Upper lobe of left lung (tissue), 4 donors: ENCODE measurements around the gene PDK1.

ENCODE experiments used
- EP300 ChIP-seq, 4 donors: sonication (generic); formaldehyde crosslinking; IDR thresholded peaks; one replicate each; pipeline ENCODE4 v1.5.1; 2017; ENCODE audit warnings: antibody characterized with exemption in 4 of 4, control low read depth in 2 of 4
- POLR2A ChIP-seq, 4 donors: fragments of 450-650 bp; IDR thresholded peaks; one replicate each; pipeline ENCODE4 v1.5.1; 2016 to 2017; ENCODE audit warnings: antibody characterized with exemption in 4 of 4, mild to moderate bottlenecking in 2 of 4
- POLR2AphosphoS5 ChIP-seq, 2 donors: sonication (generic); formaldehyde crosslinking; IDR thresholded peaks; one replicate each; pipeline ENCODE4 v1.5.1; 2017; ENCODE audit warnings: antibody characterized with exemption in 2 of 2
- TF ChIP-seq, protein P1 (sequence below), 6 experiments: fragments of 450-650 bp in 4 of 6; fragments of 200-600 bp in 2 of 6; sonication (generic) in 2 of 6; IDR thresholded peaks; one replicate each; pipeline ENCODE4 v1.5.1; 2016 to 2019; ENCODE audit warnings: antibody characterized with exemption in 6 of 6

- TF ChIP-seq, protein P1, sequence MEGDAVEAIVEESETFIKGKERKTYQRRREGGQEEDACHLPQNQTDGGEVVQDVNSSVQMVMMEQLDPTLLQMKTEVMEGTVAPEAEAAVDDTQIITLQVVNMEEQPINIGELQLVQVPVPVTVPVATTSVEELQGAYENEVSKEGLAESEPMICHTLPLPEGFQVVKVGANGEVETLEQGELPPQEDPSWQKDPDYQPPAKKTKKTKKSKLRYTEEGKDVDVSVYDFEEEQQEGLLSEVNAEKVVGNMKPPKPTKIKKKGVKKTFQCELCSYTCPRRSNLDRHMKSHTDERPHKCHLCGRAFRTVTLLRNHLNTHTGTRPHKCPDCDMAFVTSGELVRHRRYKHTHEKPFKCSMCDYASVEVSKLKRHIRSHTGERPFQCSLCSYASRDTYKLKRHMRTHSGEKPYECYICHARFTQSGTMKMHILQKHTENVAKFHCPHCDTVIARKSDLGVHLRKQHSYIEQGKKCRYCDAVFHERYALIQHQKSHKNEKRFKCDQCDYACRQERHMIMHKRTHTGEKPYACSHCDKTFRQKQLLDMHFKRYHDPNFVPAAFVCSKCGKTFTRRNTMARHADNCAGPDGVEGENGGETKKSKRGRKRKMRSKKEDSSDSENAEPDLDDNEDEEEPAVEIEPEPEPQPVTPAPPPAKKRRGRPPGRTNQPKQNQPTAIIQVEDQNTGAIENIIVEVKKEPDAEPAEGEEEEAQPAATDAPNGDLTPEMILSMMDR (IDR thresholded peaks at IDR 0.05), result no peak
- TF ChIP-seq POLR2A (IDR thresholded peaks at IDR 0.05) (no peak), EP300 (IDR thresholded peaks at IDR 0.05) (no peak), POLR2AphosphoS5 (IDR thresholded peaks at IDR 0.05) (no peak)
These were observed 6.4 kb downstream of the PDK1 start for GRCh38 chr2:172562298-172562697.
